T-helper 17 cell (primary cell): ENCODE data around the gene COL13A1. TPM values are rescaled to one million over a fixed set of nuclear protein-coding genes. Genes with fewer than 3 reads are reported as not detected.

ENCODE experiments used
- ATAC-seq: fragments of 150-1000 bp; cut with Tn5 transposase; 2 replicates; pipeline ENCODE4 v1.10.0; 2021; ENCODE audit warnings: mild to moderate bottlenecking, moderate library complexity
- DNase-seq, 3 donors: peaks; one replicate each; pipeline versions ENCODE4 v3.0.0 to v3.0.0-alpha.2; 2020 to 2021
- H3K9me3 ChIP-seq: one replicate; pipeline ENCODE4 v1.7.0; 2013; ENCODE audit warnings: low read length, mild to moderate bottlenecking; ENCODE audit not compliant: control insufficient read depth, poor library complexity, severe bottlenecking
- H3K27ac Mint-ChIP-seq: one replicate; pipeline ENCODE4 v1.8.0; 2022; ENCODE audit warnings: mild to moderate bottlenecking, moderate library complexity, mixed read lengths
- H3K27me3 Mint-ChIP-seq: one replicate; pipeline ENCODE4 v1.8.0; 2022; ENCODE audit warnings: mixed read lengths
- H3K36me3 Mint-ChIP-seq: one replicate; pipeline ENCODE4 v1.8.0; 2022; ENCODE audit warnings: low read depth, mixed read lengths
- H3K4me1 Mint-ChIP-seq: one replicate; pipeline ENCODE4 v1.8.0; 2022; ENCODE audit warnings: mild to moderate bottlenecking, mixed read lengths
- H3K4me3 Mint-ChIP-seq: one replicate; pipeline ENCODE4 v1.8.0; 2022; ENCODE audit warnings: mild to moderate bottlenecking, moderate library complexity, mixed read lengths
- total RNA-seq, 4 donors: library from RNA in 2 of 4; stranded (reverse) in 2 of 4; gene quantifications; one replicate each; pipeline ENCODE4 v1.2.3 and lab custom pipeline; 2022 to 2026

Gene COL13A1
- total RNA-seq, 2 donors from 2014 or later, result not detected

GRCh38 chr10:69890065-69890847 lies 88.5 kb downstream of the COL13A1 start:
- peaks cover 5% of the 10 kb centered on the region for H3K27me3 Mint-ChIP-seq
- peaks cover 3% of the 10 kb centered on the region for H3K36me3 Mint-ChIP-seq
- no peaks in the 10 kb centered on the region for H3K9me3 ChIP-seq
- no peak for ATAC-seq
- no peak overlapping the region for H3K4me3 Mint-ChIP-seq
- no peak overlapping the region for H3K27ac Mint-ChIP-seq
- H3K4me1 Mint-ChIP-seq, result no peaks in the 10 kb centered on the region
- no peak for DNase-seq

- H3K36me3 Mint-ChIP-seq, result peaks cover 3% of the 10 kb centered on the region
- DNase-seq (no peak), ATAC-seq (no peak)
- H3K27ac Mint-ChIP-seq, result no peak overlapping the region
- no peaks in the 10 kb centered on the region for H3K4me1 Mint-ChIP-seq
- no peaks in the 10 kb centered on the region for H3K9me3 ChIP-seq
- no peak overlapping the region for H3K4me3 Mint-ChIP-seq
- peaks cover 10% of the 10 kb centered on the region for H3K27me3 Mint-ChIP-seq
These were observed 89.4 kb downstream of the COL13A1 start for GRCh38 chr10:69891057-69891617.

GRCh38 chr10:69892406-69892805 lies 90.7 kb downstream of the COL13A1 start:
- no peaks in the 10 kb centered on the region for H3K9me3 ChIP-seq
- no peak overlapping the region for H3K4me3 Mint-ChIP-seq
- H3K36me3 Mint-ChIP-seq, result no peaks in the 10 kb centered on the region
- peaks cover 16% of the 10 kb centered on the region for H3K27me3 Mint-ChIP-seq
- ATAC-seq (no peak), DNase-seq (no peak)
- H3K4me1 Mint-ChIP-seq, result peaks cover 2% of the 10 kb centered on the region
- no peak overlapping the region for H3K27ac Mint-ChIP-seq

- H3K27ac Mint-ChIP-seq, result no peak overlapping the region
- no peak overlapping the region for H3K4me3 Mint-ChIP-seq
- no peaks in the 10 kb centered on the region for H3K36me3 Mint-ChIP-seq
- H3K27me3 Mint-ChIP-seq, result peaks cover 16% of the 10 kb centered on the region
- ATAC-seq (no peak), DNase-seq (no peak)
- no peaks in the 10 kb centered on the region for H3K9me3 ChIP-seq
- peaks cover 2% of the 10 kb centered on the region for H3K4me1 Mint-ChIP-seq
These were observed 91.1 kb downstream of the COL13A1 start for GRCh38 chr10:69892816-69893215.

DNA sequence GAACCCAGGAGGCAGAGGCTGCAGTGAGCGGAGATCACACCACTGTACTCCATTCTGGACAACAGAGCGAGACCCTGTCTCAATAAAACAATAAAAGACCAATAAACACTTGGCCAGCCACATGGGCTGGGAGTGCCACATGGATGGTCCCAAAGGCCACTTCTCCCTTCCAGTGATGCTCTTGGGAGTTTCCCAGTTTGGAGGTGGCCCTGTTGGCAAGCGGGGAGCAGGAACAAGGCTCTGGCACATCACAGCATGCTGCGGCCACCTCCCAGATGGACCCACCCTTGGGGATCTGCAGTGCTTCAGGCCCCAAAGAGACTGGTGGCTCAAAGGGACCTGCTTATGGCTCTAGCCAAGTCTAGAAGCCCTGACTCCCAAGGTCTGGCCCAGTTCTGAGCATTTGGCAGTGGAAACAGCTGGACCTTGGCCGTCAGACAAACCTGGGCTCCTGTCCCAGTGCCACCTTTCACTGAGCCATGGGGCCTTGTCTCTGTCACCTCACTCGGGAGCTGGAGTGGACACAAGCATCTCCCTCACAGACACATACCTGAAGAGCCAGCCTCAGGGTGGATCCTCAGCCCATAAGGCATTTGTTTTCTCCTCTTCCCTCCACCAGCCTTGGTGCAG lies 91.7 kb downstream of the COL13A1 start:
- no peak for DNase-seq
- H3K9me3 ChIP-seq, result no peaks in the 10 kb centered on the region
- ATAC-seq, result no peak
- peaks cover 16% of the 10 kb centered on the region for H3K27me3 Mint-ChIP-seq
- H3K27ac Mint-ChIP-seq, result no peak overlapping the region
- H3K36me3 Mint-ChIP-seq, result no peaks in the 10 kb centered on the region
- no peak overlapping the region for H3K4me3 Mint-ChIP-seq
- peaks cover 2% of the 10 kb centered on the region for H3K4me1 Mint-ChIP-seq

GRCh38 chr10:69894156-69894555 lies 92.5 kb downstream of the COL13A1 start:
- peaks cover 2% of the 10 kb centered on the region for H3K4me1 Mint-ChIP-seq

GRCh38 chr10:69895759-69896158 lies 94.1 kb downstream of the COL13A1 start:
- Mint-ChIP-seq H3K4me3 (no peak overlapping the region), H3K27ac (no peak overlapping the region), H3K27me3 (peaks cover 16% of the 10 kb centered on the region), H3K4me1 (peaks cover 2% of the 10 kb centered on the region), H3K36me3 (no peaks in the 10 kb centered on the region)
- no peak for ATAC-seq
- H3K9me3 ChIP-seq, result no peaks in the 10 kb centered on the region
- no peak for DNase-seq

More at GRCh38 chr10:69894156-69894555, 92.5 kb downstream of the COL13A1 start:
- DNase-seq (no peak), ATAC-seq (no peak)
- H3K9me3 ChIP-seq, result no peaks in the 10 kb centered on the region
- H3K36me3 Mint-ChIP-seq, result no peaks in the 10 kb centered on the region
- peaks cover 16% of the 10 kb centered on the region for H3K27me3 Mint-ChIP-seq
- H3K4me3 Mint-ChIP-seq, result no peak overlapping the region
- no peak overlapping the region for H3K27ac Mint-ChIP-seq

DNA sequence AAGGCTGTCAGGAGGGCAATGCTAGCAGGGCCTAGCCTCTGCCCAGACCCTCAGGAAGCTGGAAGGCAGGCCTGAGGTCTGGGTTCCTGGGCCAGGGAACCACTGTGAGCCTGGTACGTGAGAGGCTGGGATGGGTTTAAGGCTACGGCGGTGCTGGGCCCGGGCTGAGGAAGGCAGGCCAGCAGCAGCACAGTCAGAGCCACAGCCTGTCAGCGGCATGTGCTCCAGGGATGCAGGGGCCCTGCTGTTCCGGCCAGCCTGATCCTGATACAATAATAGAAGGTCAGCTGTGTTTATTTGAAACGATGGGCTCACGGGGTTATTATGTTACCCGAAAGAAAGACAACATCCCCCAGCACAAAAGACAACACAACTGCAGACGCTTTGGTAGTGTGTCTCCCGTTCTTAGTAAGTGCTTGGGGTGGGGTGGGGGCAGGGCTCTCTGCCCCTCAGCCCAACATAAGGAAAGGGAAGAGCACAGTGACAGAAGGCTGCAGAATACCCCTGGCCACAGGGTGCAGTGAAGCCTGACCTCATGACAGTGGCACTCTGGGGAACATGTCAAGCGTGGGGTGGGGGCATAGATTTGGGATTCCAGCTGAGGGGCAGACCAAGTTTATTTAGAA lies 95.0 kb downstream of the COL13A1 start:
- no peaks in the 10 kb centered on the region for H3K9me3 ChIP-seq
- no peak overlapping the region for H3K27ac Mint-ChIP-seq
- H3K36me3 Mint-ChIP-seq, result no peaks in the 10 kb centered on the region
- H3K4me1 Mint-ChIP-seq, result peaks cover 2% of the 10 kb centered on the region
- no peak overlapping the region for H3K4me3 Mint-ChIP-seq
- peaks cover 11% of the 10 kb centered on the region for H3K27me3 Mint-ChIP-seq
- no peak for DNase-seq
- no peak for ATAC-seq

DNA sequence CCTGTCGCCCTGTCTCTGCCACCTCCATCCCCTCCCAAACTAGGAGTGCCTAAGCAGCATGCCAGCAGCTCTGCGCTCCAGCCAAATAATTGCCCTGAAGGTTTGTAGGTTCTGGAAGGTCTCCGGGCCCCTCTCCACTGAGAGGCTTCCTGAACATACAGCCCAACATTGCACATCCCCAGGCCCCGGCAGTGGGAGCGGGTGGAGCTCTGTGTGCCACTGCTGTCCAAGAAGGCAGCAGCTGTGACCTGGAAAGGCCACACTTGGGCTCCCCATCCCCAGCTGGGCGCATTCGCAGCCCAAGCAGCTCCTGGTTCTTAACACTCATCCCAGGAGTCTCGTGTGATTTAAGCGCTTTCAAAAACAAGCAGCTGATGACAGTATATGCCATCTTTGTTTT lies 95.7 kb downstream of the COL13A1 start:
- no peak overlapping the region for H3K4me3 Mint-ChIP-seq
- DNase-seq (no peak), ATAC-seq (no peak)
- H3K27ac Mint-ChIP-seq, result no peak overlapping the region
- H3K36me3 Mint-ChIP-seq, result no peaks in the 10 kb centered on the region
- H3K27me3 Mint-ChIP-seq, result peaks cover 11% of the 10 kb centered on the region
- no peaks in the 10 kb centered on the region for H3K9me3 ChIP-seq
- peaks cover 2% of the 10 kb centered on the region for H3K4me1 Mint-ChIP-seq

DNA sequence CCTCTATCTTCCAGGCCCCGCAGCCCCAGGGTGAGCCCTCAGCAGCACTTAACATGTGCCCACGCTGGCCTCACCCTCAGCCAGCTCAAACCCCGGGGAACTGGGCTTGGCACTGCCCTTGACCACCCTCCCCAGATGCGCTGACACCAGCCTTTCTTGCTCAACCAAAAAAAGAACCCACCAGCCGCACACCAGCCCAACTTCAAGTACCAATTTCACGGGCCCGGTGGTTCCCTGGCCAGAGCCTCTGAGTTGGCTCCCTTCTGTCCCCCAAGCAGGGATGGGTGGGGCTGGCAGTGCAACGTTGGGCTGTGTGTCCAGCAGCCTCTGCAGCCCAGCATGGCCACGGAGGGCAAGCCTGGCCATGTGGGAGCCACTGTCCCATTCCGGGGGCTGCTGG lies 96.3 kb downstream of the COL13A1 start:
- no peak overlapping the region for H3K27ac Mint-ChIP-seq
- no peaks in the 10 kb centered on the region for H3K36me3 Mint-ChIP-seq
- H3K4me1 Mint-ChIP-seq, result peaks cover 2% of the 10 kb centered on the region
- no peaks in the 10 kb centered on the region for H3K9me3 ChIP-seq
- H3K4me3 Mint-ChIP-seq, result no peak overlapping the region
- ATAC-seq (no peak), DNase-seq (no peak)
- H3K27me3 Mint-ChIP-seq, result peaks cover 11% of the 10 kb centered on the region

DNA sequence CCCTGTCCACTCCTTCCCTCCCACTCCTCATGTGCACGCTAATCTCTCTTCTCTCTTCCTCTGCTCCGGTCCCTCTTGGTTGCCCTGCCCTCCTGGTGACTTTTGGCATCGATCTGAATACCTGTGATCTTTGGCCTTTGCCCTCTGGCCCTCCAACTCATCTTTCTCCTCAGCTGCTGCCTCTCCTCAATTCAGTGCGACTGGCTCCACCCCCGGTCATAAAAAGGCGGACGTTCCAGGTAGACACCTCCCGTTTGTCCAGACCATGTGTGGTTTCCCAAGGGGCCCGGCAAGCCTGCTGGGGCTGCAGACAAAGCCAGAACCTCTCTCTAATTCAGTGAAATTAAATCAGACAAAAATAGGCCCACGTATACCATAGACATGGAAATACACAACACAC lies 96.8 kb downstream of the COL13A1 start:
- ATAC-seq (no peak), DNase-seq (no peak)
- H3K9me3 ChIP-seq, result no peaks in the 10 kb centered on the region
- Mint-ChIP-seq H3K36me3 (no peaks in the 10 kb centered on the region), H3K4me3 (no peak overlapping the region), H3K4me1 (peaks cover 2% of the 10 kb centered on the region), H3K27ac (no peak overlapping the region), H3K27me3 (peaks cover 11% of the 10 kb centered on the region)

- no peak overlapping the region for H3K4me3 Mint-ChIP-seq
- H3K4me1 Mint-ChIP-seq, result peaks cover 2% of the 10 kb centered on the region
- no peak for DNase-seq
- no peaks in the 10 kb centered on the region for H3K36me3 Mint-ChIP-seq
- no peak overlapping the region for H3K27ac Mint-ChIP-seq
- no peak for ATAC-seq
- peaks cover 11% of the 10 kb centered on the region for H3K27me3 Mint-ChIP-seq
- H3K9me3 ChIP-seq, result no peaks in the 10 kb centered on the region
These were observed 97.2 kb downstream of the COL13A1 start for GRCh38 chr10:69898941-69899340.
